ENCODE data around the gene VSTM5. TPM values are rescaled to one million over a fixed set of nuclear protein-coding genes. Genes with fewer than 3 reads are reported as not detected.
A peak's percentile ranks its signal among the peaks of the same experiment; 100 is the strongest.

The VSTM5 gene
- total and polyA plus RNA-seq, 2 of the 8 experiments (the other 6 are each of a cell fraction or from before 2014, with no cell fraction given): 0.22 to 0.70 TPM

DNA sequence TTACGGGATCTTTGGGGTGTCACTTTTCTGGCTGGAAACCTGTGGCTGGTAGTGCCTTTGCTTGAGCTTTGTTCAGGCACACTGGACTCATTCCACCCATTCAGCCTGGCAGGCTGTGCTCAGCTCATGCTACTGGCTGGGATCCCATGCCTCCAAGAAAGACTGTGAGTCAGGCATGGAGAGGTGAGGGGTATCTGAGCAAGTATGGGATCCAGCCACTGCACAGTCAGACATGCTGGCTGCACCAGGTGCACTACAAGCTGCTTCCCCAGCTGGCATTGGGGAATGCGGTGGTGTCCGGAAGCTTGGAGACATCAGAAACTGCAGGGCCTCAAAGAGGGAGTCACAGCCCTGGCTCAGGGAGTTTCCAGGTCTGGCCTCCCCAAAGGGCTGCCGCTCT is 78.3 kb downstream of the VSTM5 start:
- Histone ChIP-seq H2AFZ (ENCODE audit: low read length) (no peak overlapping the region), H3K4me1 (replicated peaks in 1 of 4; ENCODE audit: control insufficient read depth in 3 of 4, insufficient read depth in 4 of 4, low read length in 3 of 4) (no peaks in the 10 kb centered on the region; a peak in 1 of 7 replicates), H3K18ac (ENCODE audit: extremely low read depth, low read length) (no peak overlapping the region), H4K8ac (ENCODE audit: extremely low read depth, insufficient read depth, low read length) (no peak overlapping the region), H3K23me2 (ENCODE audit: low read depth, low read length) (peaks cover 2% of the 10 kb centered on the region; the same call in 1 of the 2 replicates), H2BK120ac (replicated peaks; ENCODE audit: low read depth, low read length) (no peak overlapping the region), H3K4me3 (ENCODE audit: extremely low read depth in 1 of 4, insufficient read depth in 2 of 4, low read depth in 3 of 4, low read length in 4 of 4) (no peak overlapping the region), H3K79me1 (ENCODE audit: low read depth, low read length) (no peaks in the 10 kb centered on the region), H3K4me2 (ENCODE audit: insufficient read depth in 1 of 2, low read depth in 2 of 2, low read length in 2 of 2) (no peak overlapping the region), H4K91ac (replicated peaks; ENCODE audit: insufficient read length, low read length) (no peak overlapping the region), H3K36me3 (ENCODE audit: control insufficient read depth in 2 of 4, insufficient read depth in 4 of 4, low read length in 3 of 4) (no peaks in the 10 kb centered on the region), H4K5ac (ENCODE audit: insufficient read length, low read depth, low read length) (no peak overlapping the region), H3K23ac (ENCODE audit: insufficient read length) (no peak overlapping the region), H3K14ac (ENCODE audit: insufficient read length) (no peak overlapping the region), H2BK12ac (ENCODE audit: low read depth, low read length) (no peak overlapping the region), H3K79me2 (ENCODE audit: control insufficient read depth in 1 of 2, insufficient read depth in 2 of 2, low read length in 2 of 2) (no peaks in the 10 kb centered on the region), H3K27ac (ENCODE audit: low read depth, low read length) (no peak overlapping the region), H3K9me3 (ENCODE audit: insufficient read depth in 2 of 2, low read depth in 1 of 2, low read length in 1 of 2) (0 out of 4 replicates have a peak, but pooled peaks cover 0 to 1% of the 10 kb centered on the region in 2 experiments), H2BK20ac (ENCODE audit: low read length) (no peak overlapping the region), H2BK5ac (ENCODE audit: low read depth, low read length) (no peak overlapping the region), H4K20me1 (replicated peaks in 1 of 2; ENCODE audit: control insufficient read depth in 1 of 2, insufficient read depth in 2 of 2, low read length in 2 of 2) (peaks cover 1 to 3% of the 10 kb centered on the region in 2 experiments), H3K27me3 (replicated peaks in 1 of 4; ENCODE audit: control insufficient read depth in 3 of 4, extremely low read depth in 1 of 4, insufficient read depth in 3 of 4, low read length in 3 of 4) (no peaks in the 10 kb centered on the region), H2AK5ac (ENCODE audit: low read depth, low read length) (no peak overlapping the region), H3K56ac (replicated peaks; ENCODE audit: insufficient read length, low read depth, low read length) (no peak overlapping the region), H2BK15ac (ENCODE audit: low read length) (peak overlapping the region; percentile 40; the same call in 1 of the 2 replicates), H3K9ac (replicated peaks in 1 of 4; ENCODE audit: extremely low read depth in 1 of 4, low read depth in 3 of 4, low read length in 3 of 4) (no peak overlapping the region), H3K4ac (replicated peaks; ENCODE audit: insufficient read length, low read depth, low read length) (no peak overlapping the region)
- DNase-seq (ENCODE audit: low read depth in 1 of 2, low spot score in 2 of 2) (no peak), FAIRE-seq (no peak)
- 97% methylated on average over 4 of the region's 4 CpGs; no CpG with 5 or more reads in 1 of the 2 experiments for WGBS, 2 experiments (ENCODE audit: extremely low coverage in 1 of 2, insufficient coverage in 1 of 2, insufficient read length in 1 of 2, insufficient replicate concordance in 2 of 2, low coverage in 1 of 2, low lambda C conversion rate in 2 of 2, missing lambda C conversion rate in 1 of 2)
- CTCF ChIA-PET (ENCODE audit: partially characterized antibody): interaction anchor here (0.6 to 2.5 kb wide), 7 partner anchors 10 to 772 kb away, joined by 3 to 12 read pairs (median 3); partner anchors contain the start of genes FUT4 and MED17
- POLR2A ChIA-PET (ENCODE audit: partially characterized antibody): interaction anchor here (0.7 to 9.4 kb wide), 9 partner anchors 8 to 43 kb away, joined by 3 to 88 read pairs (median 4); partner anchors contain the start of genes C11orf54, MED17 and TAF1D
- no peak for TF ChIP-seq RXRA (IDR thresholded peaks at IDR 0.05; ENCODE audit: insufficient read depth, low read depth, low read length)
